HepG2 (cell line): ENCODE data around the gene GIMAP7. TPM values are rescaled to one million over a fixed set of nuclear protein-coding genes. Genes with fewer than 3 reads are reported as not detected.

Experiments used
- ATAC-seq: fragments of 200-7000 bp; cut with Tn5 transposase; 3 replicates; pipeline ENCODE4 v1.9.1; 2020; ENCODE audit warnings: mild to moderate bottlenecking, moderate library complexity
- BruUV-seq: library from RNA; stranded (reverse); fragments of 400-500 nt; replicated peaks from 2 replicates; lab custom pipeline; 2021; lab: Mats Ljungman, UMichigan
- CTCF ChIA-PET: fragments of 300-600 bp; formaldehyde crosslinking; extraction: SDS; loops from one replicate; lab custom pipeline; 2021; ENCODE audit warnings: low total read pairs, inconsistent platforms, low intra/inter-chr PET ratio; lab: Yijun Ruan, JAX
- POLR2A ChIA-PET: fragments of 350-600 bp; sonication (Branson Sonifier 250); formaldehyde crosslinking; loops from one replicate; lab custom pipeline; 2020; ENCODE audit warnings: antibody characterized with exemption, inconsistent platforms; lab: Yijun Ruan, JAX
- DNase-seq: peaks from one replicate; pipeline ENCODE4 v3.0.0-alpha.2; 2015; ENCODE audit warnings: low spot score
- FAIRE-seq: peaks from 3 replicates; lab custom pipeline; 2011; peaks lifted over from hg19 to GRCh38; lab: Jason Lieb, UNC
- H2AFZ ChIP-seq: one replicate; pipeline ENCODE4 v1.6.1; 2011; ENCODE audit warnings: low read length, inconsistent platforms
- H3K27ac ChIP-seq: fragments of 300-600 bp; 3 replicates; pipeline ENCODE4 v1.8.0; 2011; ENCODE audit warnings: mixed run types, mild to moderate bottlenecking, mixed read lengths, low read length, inconsistent platforms; ENCODE audit not compliant: insufficient read depth; ENCODE audit errors: extremely low read length
- H3K27me3 ChIP-seq, 2 experiments: fragments of 200-600 bp in 1 of 2; 2 replicates in 1 of 2; 3 replicates in 1 of 2; pipeline versions ENCODE4 v1.6.0 to v1.8.0; 2011; ENCODE audit warnings: low read length in 2 of 2, mild to moderate bottlenecking in 2 of 2, moderate library complexity in 2 of 2, inconsistent platforms in 1 of 2; ENCODE audit not compliant: insufficient read depth in 2 of 2, control insufficient read depth in 1 of 2
- H3K36me3 ChIP-seq, 2 experiments: fragments of 200-600 bp in 1 of 2; replicated peaks in 1 of 2; 2 replicates in 1 of 2; 3 replicates in 1 of 2; pipeline versions ENCODE4 v1.5.1 to v1.8.0; 2011; ENCODE audit warnings: low read length in 2 of 2, inconsistent platforms in 1 of 2; ENCODE audit not compliant: insufficient read depth in 2 of 2, control insufficient read depth in 1 of 2
- H3K4me1 ChIP-seq: 2 replicates; pipeline ENCODE4 v1.5.1; 2012; ENCODE audit warnings: low read length, inconsistent platforms; ENCODE audit not compliant: insufficient read depth
- H3K4me2 ChIP-seq: 2 replicates; pipeline ENCODE4 v1.6.0; 2011; ENCODE audit warnings: low read depth, low read length, inconsistent platforms
- H3K4me3 ChIP-seq, 3 experiments: fragments of 200-600 bp in 1 of 3; sonication (generic), shearing (Covaris generic) in 1 of 3; replicated peaks in 1 of 3; 2 replicates each; pipeline ENCODE4 v1.5.1; 2011 to 2016; ENCODE audit warnings: low read length in 3 of 3, inconsistent platforms in 2 of 3, low read depth in 2 of 3, mild to moderate bottlenecking in 2 of 3, control low read depth in 1 of 3, mixed read lengths in 1 of 3; ENCODE audit not compliant: insufficient read depth in 1 of 3
- H3K79me2 ChIP-seq: one replicate; pipeline ENCODE4 v1.6.1; 2011; ENCODE audit warnings: low read length, inconsistent platforms; ENCODE audit not compliant: insufficient read depth
- H3K9ac ChIP-seq: 2 replicates; pipeline ENCODE4 v1.6.0; 2011; ENCODE audit warnings: mild to moderate bottlenecking, low read depth, low read length, inconsistent platforms; ENCODE audit not compliant: insufficient read depth
- H3K9me3 ChIP-seq: 2 replicates; pipeline ENCODE4 v1.5.1; 2012; ENCODE audit warnings: mild to moderate bottlenecking, low read length
- H4K20me1 ChIP-seq: 2 replicates; pipeline ENCODE4 v1.6.0; 2011; ENCODE audit warnings: inconsistent platforms, mild to moderate bottlenecking, low read length, moderate library complexity; ENCODE audit not compliant: insufficient read depth
- BCL6 ChIP-seq: IDR thresholded peaks from 2 replicates; pipeline ENCODE4 v1.6.1; 2016; ENCODE audit warnings: missing genetic modification reagents, missing compliant biosample characterization
- BCLAF1 ChIP-seq: fragments of 450-650 bp; IDR thresholded peaks from 2 replicates; pipeline ENCODE4 v1.6.1; 2017; ENCODE audit warnings: mild to moderate bottlenecking
- CBX1 ChIP-seq: IDR thresholded peaks from one replicate; pipeline ENCODE4 v1.6.1; 2016; ENCODE audit warnings: antibody characterized with exemption, low read depth
- HNF4A ChIP-seq: sonication (generic); formaldehyde crosslinking; IDR thresholded peaks from 2 replicates; pipeline ENCODE4 v1.4.0; 2020; ENCODE audit warnings: missing genetic modification reagents
- JUND ChIP-seq: sonication (generic); formaldehyde crosslinking; IDR thresholded peaks from 2 replicates; pipeline ENCODE4 v1.8.0; 2022; ENCODE audit warnings: mild to moderate bottlenecking, missing genetic modification reagents
- NCOA2 ChIP-seq: sonication (generic); formaldehyde crosslinking; IDR thresholded peaks from 2 replicates; pipeline ENCODE4 v1.8.0; 2022; ENCODE audit warnings: inconsistent platforms
- SNRNP70 ChIP-seq: fragments of 200-400 bp; formaldehyde crosslinking; IDR thresholded peaks from 2 replicates; pipeline ENCODE4 v1.6.1; 2017; ENCODE audit warnings: mild to moderate bottlenecking, low read depth, low read length, moderate library complexity
- ZFP36 ChIP-seq: fragments of 150-350 bp; IDR thresholded peaks from 2 replicates; pipeline ENCODE4 v1.6.1; 2018; ENCODE audit warnings: borderline replicate concordance, low read length, low read depth; ENCODE audit not compliant: partially characterized antibody
- ZKSCAN1 ChIP-seq: fragments of 150-350 bp; IDR thresholded peaks from 2 replicates; pipeline ENCODE4 v1.6.1; 2014; ENCODE audit warnings: low read length
- ZNF224 ChIP-seq: sonication (generic); formaldehyde crosslinking; IDR thresholded peaks from 2 replicates; pipeline ENCODE4 v1.5.0; 2020; ENCODE audit warnings: mild to moderate bottlenecking, missing genetic modification reagents
- ZNF275 ChIP-seq: sonication (generic); formaldehyde crosslinking; IDR thresholded peaks from 2 replicates; pipeline ENCODE4 v1.8.0; 2022; ENCODE audit warnings: missing genetic modification reagents, mild to moderate bottlenecking, inconsistent platforms, borderline replicate concordance
- ZNF331 ChIP-seq: sonication (generic); formaldehyde crosslinking; IDR thresholded peaks from 2 replicates; pipeline ENCODE4 v1.4.0; 2020; ENCODE audit warnings: missing genetic modification reagents
- ZNF674 ChIP-seq: sonication (generic); formaldehyde crosslinking; IDR thresholded peaks from 2 replicates; pipeline ENCODE4 v1.5.0; 2020; ENCODE audit warnings: low read depth, mild to moderate bottlenecking, missing genetic modification reagents
- ZNF709 ChIP-seq: sonication (generic); formaldehyde crosslinking; IDR thresholded peaks from 2 replicates; pipeline ENCODE4 v1.5.0; 2020; ENCODE audit warnings: mild to moderate bottlenecking, missing genetic modification reagents
- WGBS: methylation state at CpG from one replicate; pipeline ENCODE4 v1.1.6; 2017; ENCODE audit warnings: low lambda C conversion rate; 5-methylcytosine and 5-hydroxymethylcytosine counted together
- in situ Hi-C: cut with HindIII; loops from 2 replicates; pipeline ENCODE4 v1.10.0; 2017; ENCODE audit warnings: low pct_unique_long_range_greater_than_20kb; ENCODE audit not compliant: extremely low pct_ligation_motif_present
- intact Hi-C: fragments of 100-400 bp; cut with micrococcal nuclease; formaldehyde crosslinking; loops from one replicate; pipeline ENCODE4 v1.10.0; 2022; ENCODE audit not compliant: unreplicated experiment
- polyA plus RNA-seq, 8 experiments: library from polyadenylated mRNA; depleted of rRNA in 3 of 8; stranded (reverse) in 7 of 8; unstranded in 1 of 8; fragments of >200 nt; fragmentation: Illumina TruSeq in 4 of 8; extraction: Trizol in 4 of 8; gene quantifications; 2 replicates each; pipeline versions ENCODE4 v1.2.1 to v1.2.3, GENCODE V29; 2011 to 2016; ENCODE audit warnings: low read depth in 4 of 8, missing spikeins in 1 of 8, mixed read lengths in 1 of 8; ENCODE audit not compliant: insufficient read depth in 1 of 8
- total RNA-seq, 5 experiments: library from RNA; depleted of rRNA; stranded (reverse); fragments of >200 nt; fragmentation: Illumina TruSeq; extraction: Trizol; gene quantifications; 2 replicates each; pipeline ENCODE4 v1.2.3, GENCODE V29; 2016; ENCODE audit warnings: low read depth in 1 of 5

The GIMAP7 gene
- total and polyA plus RNA-seq, 2 of the 13 experiments (the other 11 are each of a cell fraction or from before 2014, with no cell fraction given): not detected

GRCh38 chr7:150476285-150476684, 38.4 kb upstream of the GIMAP7 start:
- DNase-seq (no peak), FAIRE-seq (no peak), ATAC-seq (no peak)
- ChIA-PET POLR2A (no interaction called here), CTCF (no interaction called here)
- WGBS: 83% methylated on average over 3 of the region's 3 CpGs
- Histone ChIP-seq H3K27ac (no peak overlapping the region), H3K9ac (no peak overlapping the region), H3K4me2 (no peak overlapping the region), H3K79me2 (no peaks in the 10 kb centered on the region), H3K9me3 (no peaks in the 10 kb centered on the region), H3K36me3 (no peaks in the 10 kb centered on the region), H4K20me1 (no peaks in the 10 kb centered on the region), H2AFZ (no peak overlapping the region), H3K27me3 (peaks cover 3 to 52% of the 10 kb centered on the region in 2 experiments; a peak in 3 of 5 replicates), H3K4me3 (no peak overlapping the region), H3K4me1 (peaks cover 7% of the 10 kb centered on the region)
- intact Hi-C loops: no loop called here
- in situ Hi-C loops: no loop called here
- TF ChIP-seq ZFP36 (no peak), NCOA2 (CRISPR knock-in tag) (no peak), JUND (CRISPR knock-in tag) (no peak), CBX1 (no peak), BCLAF1 (no peak), ZNF224 (no peak), ZKSCAN1 (no peak), ZNF709 (CRISPR knock-in tag) (no peak), HNF4A (CRISPR knock-in tag) (no peak), SNRNP70 (no peak), BCL6 (CRISPR knock-in tag) (no peak), ZNF331 (CRISPR knock-in tag) (no peak), ZNF275 (CRISPR knock-in tag) (no peak), ZNF674 (CRISPR knock-in tag) (no peak)
- no TSS peak for BruUV-seq
